CD8-positive, alpha-beta memory T cell (primary cell): ENCODE results near the gene NOCT. TPM values are rescaled to one million over a fixed set of nuclear protein-coding genes. Genes with fewer than 3 reads are reported as not detected.
"Not testable (repeated sequence)": the region's sequence is repeated elsewhere in the genome, so short reads cannot be mapped to it uniquely, and the experiment has no call there.

ENCODE experiments used
- CTCF ChIA-PET: fragments of 350-600 bp; sonication (Branson Sonifier 250); formaldehyde crosslinking; loops from one replicate; lab custom pipeline; 2021; ENCODE audit warnings: antibody characterized with exemption; lab: Charles Lee
- POLR2A ChIA-PET: fragments of 350-600 bp; sonication (Branson Sonifier 250); formaldehyde crosslinking; loops from one replicate; lab custom pipeline; 2021; ENCODE audit warnings: antibody characterized with exemption; lab: Charles Lee
- DNase-seq, 5 donors: peaks; one replicate each; pipeline versions ENCODE4 v3.0.0 to v3.0.0-alpha.2; 2020 to 2022; ENCODE audit warnings: mixed read lengths in 1 of 5
- H3K27ac ChIP-seq: one replicate; pipeline ENCODE4 v1.7.0; 2013; ENCODE audit warnings: low read depth, mild to moderate bottlenecking, low read length, moderate library complexity
- H3K27me3 ChIP-seq: 2 replicates; pipeline ENCODE4 v1.7.0; 2013; ENCODE audit warnings: low read length, mild to moderate bottlenecking; ENCODE audit not compliant: insufficient read depth, poor library complexity, severe bottlenecking
- H3K36me3 ChIP-seq: 2 replicates; pipeline ENCODE4 v1.7.0; 2013; ENCODE audit warnings: mild to moderate bottlenecking, low read length, moderate library complexity; ENCODE audit not compliant: insufficient read depth
- H3K4me1 ChIP-seq: 2 replicates; pipeline ENCODE4 v1.7.0; 2013; ENCODE audit warnings: mild to moderate bottlenecking, low read length, moderate library complexity; ENCODE audit not compliant: insufficient read depth
- H3K4me3 ChIP-seq: 2 replicates; pipeline ENCODE4 v1.7.0; 2013; ENCODE audit warnings: mild to moderate bottlenecking, low read length
- H3K9me3 ChIP-seq: 2 replicates; pipeline ENCODE4 v1.7.0; 2013; ENCODE audit warnings: mild to moderate bottlenecking, low read length
- H3K27ac Mint-ChIP-seq, 8 donors: one replicate each; pipeline ENCODE4 v1.8.0; 2020 to 2021; ENCODE audit warnings: mixed read lengths in 8 of 8, mild to moderate bottlenecking in 6 of 8, inconsistent platforms in 3 of 8, moderate library complexity in 3 of 8
- H3K27me3 Mint-ChIP-seq, 2 donors: one replicate each; pipeline ENCODE4 v1.8.0; 2020 to 2021; ENCODE audit warnings: mixed read lengths in 2 of 2, mild to moderate bottlenecking in 1 of 2, moderate library complexity in 1 of 2
- H3K36me3 Mint-ChIP-seq, 3 donors: one replicate each; pipeline ENCODE4 v1.8.0; 2020 to 2021; ENCODE audit warnings: mixed read lengths in 3 of 3, inconsistent platforms in 1 of 3, mild to moderate bottlenecking in 1 of 3
- H3K4me1 Mint-ChIP-seq, 3 donors: one replicate each; pipeline ENCODE4 v1.8.0; 2020 to 2021; ENCODE audit warnings: mixed read lengths in 3 of 3, inconsistent platforms in 1 of 3, mild to moderate bottlenecking in 1 of 3
- H3K4me3 Mint-ChIP-seq, 7 donors: one replicate each; pipeline ENCODE4 v1.8.0; 2020 to 2021; ENCODE audit warnings: mixed read lengths in 7 of 7, mild to moderate bottlenecking in 6 of 7, moderate library complexity in 4 of 7, inconsistent platforms in 2 of 7
- H3K9me3 Mint-ChIP-seq, 5 donors: one replicate each; pipeline ENCODE4 v1.8.0; 2020 to 2022; ENCODE audit warnings: mixed read lengths in 5 of 5, mild to moderate bottlenecking in 3 of 5, moderate library complexity in 2 of 5, inconsistent platforms in 1 of 5
- polyA plus RNA-seq: library from polyadenylated mRNA; unstranded; fragments of 300-500 nt; fragmentation: Illumina TruSeq; gene quantifications from one replicate; pipeline ENCODE4 v1.2.3, GENCODE V29; 2021
- total RNA-seq, 2 experiments: library from RNA; stranded (reverse); gene quantifications; one replicate each; pipeline ENCODE4 v1.2.3, GENCODE V29; 2021

NOCT gene
- total and polyA plus RNA-seq, 3 experiments from 2014 or later: 1.5 to 20.3 (median 18.3) TPM

GRCh38 chr4:139022835-139023234 lies 7.3 kb downstream of the NOCT start:
- H3K36me3 Mint-ChIP-seq: peaks cover 0 to 2% (median 1%) of the 10 kb centered on the region in 3 donors
- H3K4me3 ChIP-seq: no peak overlapping the region
- no peak overlapping the region for H3K27ac ChIP-seq
- no peaks in the 10 kb centered on the region for H3K9me3 Mint-ChIP-seq
- DNase-seq: no peak
- H3K4me3 Mint-ChIP-seq: no peak overlapping the region
- no peaks in the 10 kb centered on the region for H3K27me3 Mint-ChIP-seq
- H3K9me3 ChIP-seq: no peaks in the 10 kb centered on the region
- no peaks in the 10 kb centered on the region for H3K36me3 ChIP-seq
- no peaks in the 10 kb centered on the region for H3K27me3 ChIP-seq
- no peaks in the 10 kb centered on the region for H3K4me1 ChIP-seq
- peaks cover 4 to 14% (median 8%) of the 10 kb centered on the region in 3 donors for H3K4me1 Mint-ChIP-seq
- H3K27ac Mint-ChIP-seq: peak overlapping the region in 3 of 8 donors; percentile 11 to 38 (median 29)
- ChIA-PET CTCF (interaction anchor here (1.1 to 5.2 kb wide), 2 partner anchors 8 kb away, joined by 3 to 41 read pairs; no protein-coding TSS in a partner anchor), POLR2A (no interaction called here)

GRCh38 chr4:139024686-139025085 lies 9.1 kb downstream of the NOCT start:
- Histone ChIP-seq H3K27me3 (no peaks in the 10 kb centered on the region), H3K36me3 (peaks cover 4% of the 10 kb centered on the region), H3K9me3 (no peaks in the 10 kb centered on the region), H3K4me1 (no peaks in the 10 kb centered on the region), H3K4me3 (no peak overlapping the region), H3K27ac (no peak overlapping the region)
- CTCF ChIA-PET: interaction anchor here (1.5 kb wide), 1 partner anchor 30 kb away, joined by 3 read pairs; no protein-coding TSS in a partner anchor
- H3K36me3 Mint-ChIP-seq: peaks cover 2 to 9% (median 5%) of the 10 kb centered on the region in 3 donors
- peaks cover 0 to 4% (median 0%) of the 10 kb centered on the region in 3 donors for H3K4me1 Mint-ChIP-seq
- POLR2A ChIA-PET: no interaction called here
- H3K27ac Mint-ChIP-seq: peak overlapping the region in 1 of 8 donors; percentile 17
- no peaks in the 10 kb centered on the region for H3K27me3 Mint-ChIP-seq
- no peaks in the 10 kb centered on the region for H3K9me3 Mint-ChIP-seq
- H3K4me3 Mint-ChIP-seq: no peak overlapping the region
- DNase-seq: no peak

GRCh38 chr4:139025841-139026240 lies 10.3 kb downstream of the NOCT start:
- ChIA-PET POLR2A (no interaction called here), CTCF (interaction anchor here (1.0 kb wide), 1 partner anchor 11 kb away, joined by 4 read pairs; no protein-coding TSS in a partner anchor)
- Mint-ChIP-seq H3K9me3 (no peaks in the 10 kb centered on the region), H3K27me3 (no peaks in the 10 kb centered on the region), H3K4me1 (peaks cover 3 to 4% (median 4%) of the 10 kb centered on the region in 3 donors), H3K4me3 (no peak overlapping the region), H3K27ac (no peak overlapping the region), H3K36me3 (peaks cover 2 to 9% (median 5%) of the 10 kb centered on the region in 3 donors)
- DNase-seq: no peak
- Histone ChIP-seq H3K4me3 (no peak overlapping the region), H3K27ac (no peak overlapping the region), H3K36me3 (peaks cover 4% of the 10 kb centered on the region), H3K4me1 (no peaks in the 10 kb centered on the region), H3K27me3 (no peaks in the 10 kb centered on the region), H3K9me3 (no peaks in the 10 kb centered on the region)

- H3K27ac ChIP-seq: no peak overlapping the region
- Mint-ChIP-seq H3K4me3 (no peak overlapping the region), H3K27ac (peak overlapping the region in 2 of 8 donors; percentile 21 to 47), H3K27me3 (no peaks in the 10 kb centered on the region), H3K9me3 (no peaks in the 10 kb centered on the region), H3K4me1 (peaks cover 4 to 7% (median 5%) of the 10 kb centered on the region in 3 donors), H3K36me3 (peaks cover 2 to 9% (median 5%) of the 10 kb centered on the region in 3 donors)
- no peak for DNase-seq
- POLR2A ChIA-PET: interaction anchor here (0.6 kb wide), 2 partner anchors 150 to 389 kb away, joined by 4 read pairs; no protein-coding TSS in a partner anchor
- H3K9me3 ChIP-seq: no peaks in the 10 kb centered on the region
- no peak overlapping the region for H3K4me3 ChIP-seq
- H3K27me3 ChIP-seq: no peaks in the 10 kb centered on the region
- CTCF ChIA-PET: interaction anchor here (0.7 to 1.5 kb wide), 5 partner anchors 13 to 625 kb away, joined by 3 to 6 read pairs (median 3); partner anchors contain the start of gene NOCT
- peaks cover 4% of the 10 kb centered on the region for H3K36me3 ChIP-seq
- no peaks in the 10 kb centered on the region for H3K4me1 ChIP-seq
Observed at GRCh38 chr4:139027776-139028175, 12.2 kb downstream of the NOCT start.

GRCh38 chr4:139028191-139028661 lies 12.6 kb downstream of the NOCT start:
- no peaks in the 10 kb centered on the region for H3K27me3 ChIP-seq
- Mint-ChIP-seq H3K27ac (peak overlapping the region in 2 of 8 donors; percentile 36 to 54), H3K9me3 (no peaks in the 10 kb centered on the region), H3K27me3 (no peaks in the 10 kb centered on the region), H3K36me3 (peaks cover under 1 to 9% (median 5%) of the 10 kb centered on the region in 3 donors), H3K4me1 (peaks cover 4 to 7% (median 5%) of the 10 kb centered on the region in 3 donors), H3K4me3 (no peak overlapping the region)
- no peak overlapping the region for H3K4me3 ChIP-seq
- no peak for DNase-seq
- no peak overlapping the region for H3K27ac ChIP-seq
- ChIA-PET CTCF (interaction anchor here (0.7 to 1.5 kb wide), 6 partner anchors 13 to 625 kb away, joined by 3 to 6 read pairs (median 3); partner anchors contain the start of gene NOCT), POLR2A (interaction anchor here (0.6 kb wide), 2 partner anchors 149 to 388 kb away, joined by 4 read pairs; no protein-coding TSS in a partner anchor)
- H3K36me3 ChIP-seq: peaks cover 4% of the 10 kb centered on the region
- H3K9me3 ChIP-seq: no peaks in the 10 kb centered on the region
- no peaks in the 10 kb centered on the region for H3K4me1 ChIP-seq

GRCh38 chr4:139029866-139030363 lies 14.3 kb downstream of the NOCT start:
- peaks cover 6 to 12% (median 7%) of the 10 kb centered on the region in 3 donors for H3K4me1 Mint-ChIP-seq
- not testable (repeated sequence) for DNase-seq, H3K4me3 ChIP-seq, H3K36me3 ChIP-seq, H3K27me3 ChIP-seq, H3K36me3 Mint-ChIP-seq, H3K4me3 Mint-ChIP-seq, H3K4me1 ChIP-seq, H3K9me3 Mint-ChIP-seq, H3K27ac ChIP-seq, H3K9me3 ChIP-seq, H3K27me3 Mint-ChIP-seq
- POLR2A ChIA-PET: interaction anchor here (0.6 to 1.1 kb wide), 3 partner anchors 13 to 54 kb away, joined by 3 to 7 read pairs (median 6); no protein-coding TSS in a partner anchor
- CTCF ChIA-PET: interaction anchor here (0.6 to 3.9 kb wide), 55 partner anchors 9 to 627 kb away, joined by 3 to 41 read pairs (median 4); partner anchors contain the start of genes NAA15 and NOCT
- H3K27ac Mint-ChIP-seq: peak overlapping the region in 1 of 8 donors; percentile 17

GRCh38 chr4:139030614-139031235 lies 15.1 kb downstream of the NOCT start:
- CTCF ChIA-PET: interaction anchor here (0.6 to 3.9 kb wide), 55 partner anchors 8 to 626 kb away, joined by 3 to 41 read pairs (median 4); partner anchors contain the start of genes NAA15 and NOCT
- H3K9me3 Mint-ChIP-seq: no peaks in the 10 kb centered on the region

More at GRCh38 chr4:139030614-139031235, 15.1 kb downstream of the NOCT start:
- peaks cover 7 to 18% (median 7%) of the 10 kb centered on the region in 3 donors for H3K4me1 Mint-ChIP-seq
- H3K4me3 Mint-ChIP-seq: no peak overlapping the region
- peak; percentile 63 to 81 (median 68) for DNase-seq
- no peaks in the 10 kb centered on the region for H3K27me3 ChIP-seq
- H3K9me3 ChIP-seq: no peaks in the 10 kb centered on the region
- peaks cover 0 to 9% (median 5%) of the 10 kb centered on the region in 3 donors for H3K36me3 Mint-ChIP-seq
- H3K36me3 ChIP-seq: peaks cover 4% of the 10 kb centered on the region
- no peak overlapping the region for H3K27ac ChIP-seq
- POLR2A ChIA-PET: interaction anchor here (0.6 to 1.1 kb wide), 3 partner anchors 13 to 53 kb away, joined by 3 to 7 read pairs (median 6); no protein-coding TSS in a partner anchor
- H3K4me3 ChIP-seq: no peak overlapping the region
- no peaks in the 10 kb centered on the region for H3K4me1 ChIP-seq
- peak overlapping the region in 6 of 8 donors; percentile 3 to 28 (median 10) for H3K27ac Mint-ChIP-seq
- no peaks in the 10 kb centered on the region for H3K27me3 Mint-ChIP-seq
